Left cardiac atrium (tissue), 4 donors: ENCODE results near the gene LCTL. TPM values are rescaled to one million over a fixed set of nuclear protein-coding genes. Genes with fewer than 3 reads are reported as not detected.

Experiments
- ATAC-seq, 2 donors: fragments of 200-7000 bp; cut with Tn5 transposase; one replicate each; pipeline ENCODE4 v1.9.1; 2020; ENCODE audit warnings: mild to moderate bottlenecking in 2 of 2, moderate library complexity in 2 of 2
- DNase-seq: peaks from one replicate; pipeline ENCODE4 v3.0.0-alpha.2; 2020
- intact Hi-C, 2 donors: fragments of 100-400 bp; cut with DNase I; formaldehyde crosslinking; loops; one replicate each; pipeline versions ENCODE4 v1.14.1 to v1.15.1; 2022 to 2023
- long read RNA-seq: library from polyadenylated mRNA; unstranded; transcript quantifications from one replicate; pipeline ENCODE4 v2.0.0, GENCODE V29; 2021
- total RNA-seq, 2 donors: library from RNA; stranded (reverse); fragmentation: NEBNext Ultra II Directional; extraction: Animal tissue kit (Norgen Biotek cat#: 25700); gene quantifications; one replicate each; pipeline ENCODE4 v1.2.1, GENCODE V29; 2021
- donor health status: DM: no; HTN: yes; CAD: no.
- donor health status: DM: no; HTN: yes; CAD: no; lungs with severe emphysema.
- donor health status: DM: yes; HTN: yes; CAD: no.
- donor health status: Dilated cardiomyopathy.

LCTL gene
- not detected for total RNA-seq
- long read RNA-seq, result 0 reads

- intact Hi-C loops, result no loop called here
- DNase-seq (no peak), ATAC-seq (peak; percentile 18 to 58)
These were observed at the start of gene LCTL for GRCh38 chr15:66565741-66566144. TSS of gene LCTL (minus strand) at chr15:66565998. CDS start at chr15:66565365, 633 bp downstream.

- no peak for ATAC-seq
- DNase-seq, result no peak
- intact Hi-C loops, result loop anchor here (5.0 kb wide), 3 partner anchors 82 to 237 kb away; no protein-coding TSS in a partner anchor
These were observed 49.4 kb upstream of the LCTL start for GRCh38 chr15:66614951-66615760.

- intact Hi-C loops, result no loop called here
- DNase-seq (no peak), ATAC-seq (no peak)
These were observed 48.7 kb upstream of the LCTL start for GRCh38 chr15:66614456-66614855.

DNA sequence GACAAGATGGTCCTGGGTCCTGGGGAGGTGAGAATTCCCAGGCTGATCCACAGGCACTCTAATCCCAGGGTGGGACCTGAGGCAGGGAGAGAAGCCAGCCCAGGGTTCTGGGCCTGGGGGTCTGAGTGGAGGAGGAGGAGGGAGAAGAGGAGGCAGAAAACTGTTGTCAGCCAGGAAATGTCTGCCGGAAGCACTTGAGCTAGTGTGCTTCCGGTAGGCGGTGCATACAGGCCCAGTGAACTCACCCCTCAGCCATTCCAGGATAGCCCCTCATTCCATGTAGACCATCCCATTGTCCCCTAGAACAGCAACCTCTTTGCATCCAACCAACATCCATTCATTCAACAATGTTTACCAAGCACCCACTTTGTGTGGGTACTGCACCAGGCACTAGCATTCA lies 47.9 kb upstream of the LCTL start:
- no peak for ATAC-seq
- DNase-seq, result no peak
- intact Hi-C loops, result no loop called here

- ATAC-seq (peak; percentile 28 to 62), DNase-seq (no peak)
- intact Hi-C loops, result no loop called here
These were observed 45.7 kb upstream of the LCTL start for GRCh38 chr15:66611257-66612053.

DNA sequence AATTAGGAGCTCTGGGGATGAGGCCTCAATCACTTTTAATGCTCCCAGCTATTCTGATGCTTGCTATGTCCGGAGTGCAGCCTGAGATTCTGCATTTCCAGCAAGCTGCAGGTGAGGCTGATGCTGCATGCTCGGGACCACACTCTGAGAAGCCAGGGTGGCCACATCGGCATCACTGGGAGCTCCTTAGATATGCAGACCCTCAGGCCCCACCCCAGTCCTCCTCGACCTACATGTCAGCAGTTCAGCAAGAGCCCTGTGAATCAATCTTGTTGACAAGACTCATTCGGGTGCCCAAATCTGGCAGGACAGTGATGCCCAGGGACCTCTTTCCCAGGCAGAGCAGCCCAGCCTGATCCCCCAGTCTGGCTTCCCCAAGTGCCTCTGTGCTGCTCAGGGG lies 44.1 kb upstream of the LCTL start:
- ATAC-seq, result no peak
- DNase-seq, result no peak
- intact Hi-C loops, result loop anchor here in 1 of 2 donors (10.0 kb wide), 1 partner anchor 165 kb away; no protein-coding TSS in a partner anchor

- no peak for DNase-seq
- no peak for ATAC-seq
- intact Hi-C loops, result loop anchor here in 1 of 2 donors (10.0 kb wide), 1 partner anchor 166 kb away; no protein-coding TSS in a partner anchor
These were observed 43.1 kb upstream of the LCTL start for GRCh38 chr15:66608881-66609280.

DNA sequence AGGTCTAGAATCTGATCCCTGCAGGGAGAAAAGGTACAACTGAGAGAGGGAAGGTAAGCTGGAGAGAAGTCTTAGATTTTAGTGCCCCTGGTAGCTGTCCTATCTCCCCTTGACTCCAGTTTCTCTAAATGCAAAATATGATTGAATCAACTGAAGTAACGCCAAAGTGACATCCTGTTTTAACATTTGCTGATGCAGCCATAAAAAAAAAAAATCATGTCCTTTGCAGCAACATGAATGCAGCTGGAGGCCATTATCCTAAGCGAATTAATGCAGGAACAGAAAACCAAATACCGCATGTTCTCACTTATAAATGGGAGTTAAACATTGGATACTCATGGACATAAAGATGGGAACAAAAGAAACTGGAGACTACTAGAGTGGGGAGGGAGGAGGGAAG lies 42.4 kb upstream of the LCTL start:
- intact Hi-C loops, result loop anchor here in 1 of 2 donors (10.0 kb wide), 1 partner anchor 167 kb away; no protein-coding TSS in a partner anchor
- ATAC-seq (no peak), DNase-seq (no peak)

DNA sequence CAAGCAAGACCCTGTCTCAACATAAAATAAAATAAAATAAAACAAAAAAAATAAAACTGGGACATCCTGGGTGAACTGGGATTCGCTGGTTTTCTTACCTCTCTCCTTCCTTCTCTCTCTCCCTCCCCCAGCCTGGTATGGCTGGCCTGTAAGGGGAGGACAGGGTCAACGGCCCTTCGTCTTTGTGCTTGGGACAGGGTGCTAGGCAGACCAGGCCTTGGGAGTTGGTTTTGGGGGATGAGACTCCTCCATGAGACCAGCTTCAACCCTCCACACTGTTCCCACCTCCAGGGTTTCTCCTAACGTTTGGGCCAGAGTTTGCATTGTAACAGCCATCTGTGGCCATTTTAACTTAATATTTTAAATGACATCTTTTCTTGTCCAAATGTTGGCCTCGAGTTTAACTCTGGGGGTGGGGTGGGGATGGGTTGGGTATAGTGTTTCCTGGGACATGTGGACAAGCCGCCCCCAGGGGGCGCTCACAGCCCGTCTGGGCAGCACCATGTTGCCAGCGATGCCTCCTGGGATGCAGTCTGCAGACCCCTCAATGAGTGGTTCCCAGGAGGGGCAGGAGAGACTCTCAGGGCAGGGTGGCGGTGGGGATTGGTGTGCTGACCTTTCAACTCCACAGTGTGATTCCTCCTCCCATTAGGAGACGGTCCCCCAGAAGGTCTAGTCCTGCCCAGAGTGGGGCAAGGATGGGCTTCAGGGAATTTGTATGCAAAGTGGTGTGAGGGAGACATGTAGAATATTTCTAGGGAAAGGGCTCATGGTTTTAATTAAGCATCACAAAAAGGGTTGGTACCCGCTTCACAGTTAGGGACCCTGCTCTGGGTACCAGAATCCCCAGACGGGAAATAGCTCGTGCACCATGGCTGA lies 37.7 kb upstream of the LCTL start:
- DNase-seq (peak; percentile 77), ATAC-seq (peak; percentile 86 to 91)
- intact Hi-C loops, result loop anchor here (2.0 to 10.0 kb wide), 4 partner anchors 169 to 249 kb away; no protein-coding TSS in a partner anchor

DNA sequence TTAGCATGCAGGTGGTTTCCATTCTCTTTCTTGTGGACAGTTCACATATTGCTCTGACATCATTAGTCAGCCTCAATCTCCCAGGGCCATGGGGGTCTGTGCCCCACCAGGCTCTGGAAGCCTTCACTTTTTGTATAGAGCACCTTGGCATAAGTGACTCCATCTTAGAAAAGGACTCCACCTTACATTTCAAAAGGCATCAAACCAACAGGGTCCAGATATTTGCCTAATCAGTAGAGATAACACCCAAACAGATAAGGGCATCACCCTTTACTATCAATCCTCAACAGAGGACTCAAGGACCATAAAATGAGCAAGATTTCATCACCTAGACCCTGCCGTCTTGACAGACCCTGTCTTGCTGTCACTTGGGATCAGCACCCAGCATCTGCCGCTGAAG lies 35.7 kb upstream of the LCTL start:
- DNase-seq (no peak), ATAC-seq (no peak)
- intact Hi-C loops, result loop anchor here (5.0 to 10.0 kb wide), 3 partner anchors 171 to 251 kb away; no protein-coding TSS in a partner anchor

DNA sequence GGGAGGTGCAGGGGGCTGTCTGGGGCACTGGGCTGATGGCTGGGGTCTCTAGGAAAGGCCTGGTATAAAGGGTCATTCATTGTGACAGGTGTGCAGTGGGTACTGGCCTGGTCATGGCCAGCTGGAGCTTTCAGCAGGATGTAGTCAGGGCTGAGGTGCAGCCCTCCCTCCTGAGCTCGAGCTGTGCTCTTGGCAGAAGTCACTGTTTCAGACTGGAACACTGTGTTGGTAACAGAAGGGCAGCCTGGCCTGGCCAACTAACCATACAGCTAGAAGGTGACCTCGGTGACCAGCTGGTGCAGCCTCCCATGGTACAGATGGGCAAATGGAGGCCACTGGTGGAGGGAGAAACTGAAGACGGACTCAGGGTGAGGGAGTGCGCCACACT lies 34.4 kb upstream of the LCTL start:
- intact Hi-C loops, result loop anchor here (5.0 to 10.0 kb wide), 3 partner anchors 172 to 252 kb away; no protein-coding TSS in a partner anchor
- DNase-seq (no peak), ATAC-seq (peak; percentile 20 to 22)

DNA sequence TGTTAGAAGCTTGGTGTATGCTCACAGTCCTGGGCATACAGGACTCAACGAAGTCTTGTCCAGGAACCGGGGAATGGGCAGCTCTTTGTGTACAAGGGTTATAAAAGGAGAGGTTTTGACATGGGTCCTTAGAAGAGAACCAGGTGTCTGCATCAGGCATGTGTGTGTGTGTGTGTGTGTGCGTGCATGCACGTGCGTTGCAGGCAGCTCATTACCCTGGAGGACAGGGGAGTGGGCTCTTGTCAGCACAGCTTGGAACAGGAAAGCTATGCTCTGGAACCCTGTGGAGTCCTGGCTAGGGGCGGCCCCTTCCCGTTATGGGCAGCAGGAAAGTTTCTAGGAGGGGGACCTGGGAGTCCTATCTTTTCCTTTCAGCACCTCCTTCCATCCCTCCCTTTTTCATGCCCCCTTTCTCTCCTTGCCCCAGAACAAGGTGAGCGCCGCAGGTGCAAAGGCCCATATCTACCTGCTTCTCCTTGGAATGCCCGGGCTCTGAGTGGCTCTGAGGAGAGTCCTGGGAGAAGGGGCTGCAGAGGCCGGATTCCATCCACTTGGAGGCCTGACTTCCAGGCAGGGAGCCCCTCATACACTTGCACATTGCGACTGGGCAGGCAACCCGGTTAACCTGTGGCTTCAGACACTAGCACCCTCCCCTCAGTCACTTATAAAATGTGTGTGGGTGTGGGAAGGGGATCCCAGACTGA lies 33.9 kb upstream of the LCTL start:
- intact Hi-C loops, result loop anchor here (5.0 to 10.0 kb wide), 3 partner anchors 173 to 253 kb away; no protein-coding TSS in a partner anchor
- DNase-seq (no peak), ATAC-seq (no peak)

DNA sequence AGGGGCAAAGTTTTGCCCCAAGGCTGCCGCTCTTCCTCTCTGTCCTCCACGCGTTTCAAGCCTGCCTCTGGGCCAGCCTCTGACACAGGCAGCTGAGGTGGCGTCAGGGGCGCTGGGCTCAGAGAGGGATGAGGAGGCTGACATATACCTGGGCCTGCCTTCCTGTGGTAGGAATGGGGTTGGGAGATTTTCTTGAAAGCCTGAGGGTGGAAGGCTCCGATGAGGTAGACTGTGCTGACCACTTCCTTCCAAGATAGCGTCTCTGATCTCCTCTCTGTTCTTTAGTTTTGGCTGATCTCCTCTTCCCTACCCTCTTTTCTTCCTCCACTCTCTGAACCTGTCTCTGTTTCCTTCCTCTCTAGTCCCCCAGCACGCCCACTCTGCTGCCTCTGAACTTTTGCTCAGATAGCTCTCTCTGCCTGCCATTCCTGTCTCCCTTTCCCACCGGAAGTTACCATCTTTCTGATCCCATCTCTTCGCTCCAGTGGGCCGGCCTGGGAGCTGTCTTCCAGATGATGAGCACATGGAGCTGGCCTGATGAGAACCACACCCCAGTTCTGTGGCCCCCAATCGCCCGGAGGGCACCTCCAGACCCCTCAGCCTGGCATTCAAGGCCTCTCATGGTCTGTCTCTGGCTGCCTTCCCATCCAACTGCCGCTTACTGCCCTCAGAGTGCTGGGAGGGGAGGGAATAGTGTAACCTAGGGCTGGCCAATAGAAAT lies 32.5 kb upstream of the LCTL start:
- intact Hi-C loops, result no loop called here
- ATAC-seq (no peak), DNase-seq (no peak)

DNA sequence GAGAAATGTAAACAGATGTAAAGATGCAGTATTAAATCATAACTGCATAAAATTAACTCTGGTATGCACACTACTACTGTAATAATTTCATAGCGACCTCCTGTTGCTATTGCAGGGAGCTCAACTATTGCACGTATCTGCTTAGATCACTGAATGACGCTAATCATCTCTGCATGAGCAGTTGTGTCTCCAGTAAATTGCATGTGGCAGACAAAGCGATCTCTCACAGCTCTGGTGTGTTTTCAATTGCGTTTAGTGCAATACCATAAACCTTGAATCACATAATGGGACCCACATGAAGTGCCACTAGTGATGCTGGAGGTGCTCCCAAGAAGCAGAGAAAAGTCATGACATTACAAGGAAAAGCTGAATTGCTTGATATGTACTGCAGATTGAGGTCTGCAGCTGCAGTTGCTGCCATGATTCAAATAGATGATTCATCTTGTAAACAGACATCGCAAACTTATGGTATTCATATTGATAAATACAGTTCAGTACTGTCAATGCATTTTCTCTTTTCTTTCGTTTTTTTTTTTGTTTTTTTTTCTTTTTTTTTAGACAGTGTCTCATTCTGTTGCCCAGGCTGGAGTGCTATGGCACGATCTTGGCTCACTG lies 30.2 kb upstream of the LCTL start:
- intact Hi-C loops, result no loop called here
- ATAC-seq, result no peak
- no peak for DNase-seq

DNA sequence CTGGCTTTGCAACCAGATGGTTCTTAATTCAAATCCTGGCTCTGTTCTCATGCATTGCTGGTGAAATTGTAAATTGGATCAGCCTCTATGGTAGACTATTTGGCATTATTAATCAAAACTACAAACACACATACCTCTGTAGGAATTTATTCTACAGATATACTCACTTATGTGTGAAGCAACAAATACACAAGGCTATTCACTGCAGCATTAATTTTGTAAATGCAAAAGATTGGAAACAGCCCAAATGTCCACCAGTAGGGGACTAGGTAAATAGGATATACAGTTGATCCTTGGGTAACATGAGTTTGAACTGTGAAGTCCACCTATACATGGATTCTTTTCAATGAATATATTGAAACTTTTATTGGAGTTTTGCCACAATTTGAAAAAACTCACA lies 29.5 kb upstream of the LCTL start:
- intact Hi-C loops, result no loop called here
- DNase-seq (no peak), ATAC-seq (no peak)

- intact Hi-C loops, result no loop called here
- ATAC-seq, result no peak
- DNase-seq, result no peak
These were observed 29.0 kb upstream of the LCTL start for GRCh38 chr15:66594836-66595235.

- no peak for ATAC-seq
- DNase-seq, result no peak
These were observed 28.5 kb upstream of the LCTL start for GRCh38 chr15:66594344-66594743.

More at GRCh38 chr15:66594344-66594743, 28.5 kb upstream of the LCTL start:
- intact Hi-C loops, result no loop called here
